ENCODE data around the gene FMO3. TPM values are rescaled to one million over a fixed set of nuclear protein-coding genes. Genes with fewer than 3 reads are reported as not detected.

The FMO3 gene
- total RNA-seq, 1 experiment from 2014 or later: not detected

GRCh38 chr1:171128463-171128862, 37.8 kb downstream of the FMO3 start:
- H3K4me3 ChIP-seq (ENCODE audit: insufficient read depth, low read depth, low read length): no peak overlapping the region
- DNase-seq: no peak
- H3K27me3 ChIP-seq (ENCODE audit: control insufficient read depth, insufficient read depth, low read length): no peaks in the 10 kb centered on the region

GRCh38 chr1:171134204-171134923, 43.7 kb downstream of the FMO3 start:
- Histone ChIP-seq H3K4me3 (ENCODE audit: insufficient read depth, low read depth, low read length) (no peak overlapping the region), H3K36me3 (replicated peaks; ENCODE audit: control insufficient read depth, insufficient read depth, low read length) (no peaks in the 10 kb centered on the region), H3K27me3 (ENCODE audit: control insufficient read depth, insufficient read depth, low read length) (no peaks in the 10 kb centered on the region)
- DNase-seq: no peak

More at GRCh38 chr1:171128463-171128862, 37.8 kb downstream of the FMO3 start:
- H3K36me3 ChIP-seq (replicated peaks; ENCODE audit: control insufficient read depth, insufficient read depth, low read length): no peaks in the 10 kb centered on the region

GRCh38 chr1:171137580-171137979, 46.9 kb downstream of the FMO3 start:
- Histone ChIP-seq H3K36me3 (replicated peaks; ENCODE audit: control insufficient read depth, insufficient read depth, low read length) (no peaks in the 10 kb centered on the region), H3K4me3 (ENCODE audit: insufficient read depth, low read depth, low read length) (no peak overlapping the region), H3K27me3 (ENCODE audit: control insufficient read depth, insufficient read depth, low read length) (no peaks in the 10 kb centered on the region)
- DNase-seq: no peak

GRCh38 chr1:171138980-171139379, 48.3 kb downstream of the FMO3 start:
- H3K27me3 ChIP-seq (ENCODE audit: control insufficient read depth, insufficient read depth, low read length): no peaks in the 10 kb centered on the region
- no peak for DNase-seq
- no peak overlapping the region for H3K4me3 ChIP-seq (ENCODE audit: insufficient read depth, low read depth, low read length)
- H3K36me3 ChIP-seq (replicated peaks; ENCODE audit: control insufficient read depth, insufficient read depth, low read length): no peaks in the 10 kb centered on the region

GRCh38 chr1:171139890-171140289, 49.2 kb downstream of the FMO3 start:
- Histone ChIP-seq H3K27me3 (ENCODE audit: control insufficient read depth, insufficient read depth, low read length) (no peaks in the 10 kb centered on the region), H3K4me3 (ENCODE audit: insufficient read depth, low read depth, low read length) (no peak overlapping the region), H3K36me3 (replicated peaks; ENCODE audit: control insufficient read depth, insufficient read depth, low read length) (no peaks in the 10 kb centered on the region)
- no peak for DNase-seq

- no peaks in the 10 kb centered on the region for H3K36me3 ChIP-seq (replicated peaks; ENCODE audit: control insufficient read depth, insufficient read depth, low read length)
- no peaks in the 10 kb centered on the region for H3K27me3 ChIP-seq (ENCODE audit: control insufficient read depth, insufficient read depth, low read length)
Observed at GRCh38 chr1:171140401-171140800, 49.7 kb downstream of the FMO3 start.

GRCh38 chr1:171140956-171141687, 50.4 kb downstream of the FMO3 start:
- no peak for DNase-seq

More at GRCh38 chr1:171140401-171140800, 49.7 kb downstream of the FMO3 start:
- DNase-seq: no peak
- no peak overlapping the region for H3K4me3 ChIP-seq (ENCODE audit: insufficient read depth, low read depth, low read length)

GRCh38 chr1:171141688-171142415, 51.1 kb downstream of the FMO3 start:
- DNase-seq: peak; percentile 22
- Histone ChIP-seq H3K36me3 (replicated peaks; ENCODE audit: control insufficient read depth, insufficient read depth, low read length) (no peaks in the 10 kb centered on the region), H3K4me3 (ENCODE audit: insufficient read depth, low read depth, low read length) (no peak overlapping the region), H3K27me3 (ENCODE audit: control insufficient read depth, insufficient read depth, low read length) (no peaks in the 10 kb centered on the region)

More at GRCh38 chr1:171140956-171141687, 50.4 kb downstream of the FMO3 start:
- Histone ChIP-seq H3K27me3 (ENCODE audit: control insufficient read depth, insufficient read depth, low read length) (no peaks in the 10 kb centered on the region), H3K4me3 (ENCODE audit: insufficient read depth, low read depth, low read length) (no peak overlapping the region), H3K36me3 (replicated peaks; ENCODE audit: control insufficient read depth, insufficient read depth, low read length) (no peaks in the 10 kb centered on the region)

GRCh38 chr1:171142416-171143385, 52.0 kb downstream of the FMO3 start:
- H3K36me3 ChIP-seq (replicated peaks; ENCODE audit: control insufficient read depth, insufficient read depth, low read length): no peaks in the 10 kb centered on the region
- H3K27me3 ChIP-seq (ENCODE audit: control insufficient read depth, insufficient read depth, low read length): no peaks in the 10 kb centered on the region
- DNase-seq: no peak
- no peak overlapping the region for H3K4me3 ChIP-seq (ENCODE audit: insufficient read depth, low read depth, low read length)

GRCh38 chr1:171150156-171150555, 59.5 kb downstream of the FMO3 start:
- no peaks in the 10 kb centered on the region for H3K27me3 ChIP-seq (ENCODE audit: control insufficient read depth, insufficient read depth, low read length)
- DNase-seq: no peak
- no peak overlapping the region for H3K4me3 ChIP-seq (ENCODE audit: insufficient read depth, low read depth, low read length)
- H3K36me3 ChIP-seq (replicated peaks; ENCODE audit: control insufficient read depth, insufficient read depth, low read length): no peaks in the 10 kb centered on the region

- no peaks in the 10 kb centered on the region for H3K27me3 ChIP-seq (ENCODE audit: control insufficient read depth, insufficient read depth, low read length)
- DNase-seq: no peak
- no peak overlapping the region for H3K4me3 ChIP-seq (ENCODE audit: insufficient read depth, low read depth, low read length)
- H3K36me3 ChIP-seq (replicated peaks; ENCODE audit: control insufficient read depth, insufficient read depth, low read length): no peaks in the 10 kb centered on the region
Observed at GRCh38 chr1:171152549-171152948, 61.8 kb downstream of the FMO3 start.

- Histone ChIP-seq H3K36me3 (replicated peaks; ENCODE audit: control insufficient read depth, insufficient read depth, low read length) (no peaks in the 10 kb centered on the region), H3K4me3 (ENCODE audit: insufficient read depth, low read depth, low read length) (no peak overlapping the region), H3K27me3 (ENCODE audit: control insufficient read depth, insufficient read depth, low read length) (no peaks in the 10 kb centered on the region)
- DNase-seq: no peak
Observed at GRCh38 chr1:171155484-171155883, 64.8 kb downstream of the FMO3 start.

- H3K4me3 ChIP-seq (ENCODE audit: insufficient read depth, low read depth, low read length): no peak overlapping the region
- no peaks in the 10 kb centered on the region for H3K27me3 ChIP-seq (ENCODE audit: control insufficient read depth, insufficient read depth, low read length)
- no peak for DNase-seq
Observed at GRCh38 chr1:171158096-171158495, 67.4 kb downstream of the FMO3 start.

GRCh38 chr1:171158551-171158950, 67.8 kb downstream of the FMO3 start:
- H3K36me3 ChIP-seq (replicated peaks; ENCODE audit: control insufficient read depth, insufficient read depth, low read length): no peaks in the 10 kb centered on the region
- H3K4me3 ChIP-seq (ENCODE audit: insufficient read depth, low read depth, low read length): no peak overlapping the region
- H3K27me3 ChIP-seq (ENCODE audit: control insufficient read depth, insufficient read depth, low read length): no peaks in the 10 kb centered on the region

More at GRCh38 chr1:171158096-171158495, 67.4 kb downstream of the FMO3 start:
- H3K36me3 ChIP-seq (replicated peaks; ENCODE audit: control insufficient read depth, insufficient read depth, low read length): no peaks in the 10 kb centered on the region

More at GRCh38 chr1:171158551-171158950, 67.8 kb downstream of the FMO3 start:
- DNase-seq: no peak

All from H7 (cell line).